Ramos (cell line): ENCODE data around the gene GLT6D1.

ENCODE experiments used
- in situ Hi-C: fragments of 300-500 bp; cut with MboI; formaldehyde crosslinking; loops from one replicate; pipeline ENCODE4 v1.14.3; 2022; ENCODE audit warnings: low sequenced_read_pairs; ENCODE audit not compliant: unreplicated experiment

Gene GLT6D1

GRCh38 chr9:135632841-135633240 is 6.5 kb downstream of the GLT6D1 start:
- in situ Hi-C loops = no loop called here

- in situ Hi-C loops = no loop called here
These were observed 15.1 kb downstream of the GLT6D1 start for GRCh38 chr9:135624282-135624681.

GRCh38 chr9:135622415-135623020 is 16.8 kb downstream of the GLT6D1 start:
- in situ Hi-C loops = no loop called here

GRCh38 chr9:135620558-135620957 is 18.8 kb downstream of the GLT6D1 start:
- in situ Hi-C loops = no loop called here

- in situ Hi-C loops = no loop called here
These were observed 19.8 kb downstream of the GLT6D1 start for GRCh38 chr9:135619599-135619886.

GRCh38 chr9:135618866-135619598 is 20.3 kb downstream of the GLT6D1 start:
- in situ Hi-C loops = no loop called here

- in situ Hi-C loops = no loop called here
These were observed 21.3 kb downstream of the GLT6D1 start for GRCh38 chr9:135617991-135618411.

- in situ Hi-C loops = no loop called here
These were observed 21.8 kb downstream of the GLT6D1 start for GRCh38 chr9:135617538-135617900.

GRCh38 chr9:135616619-135617537 is 22.5 kb downstream of the GLT6D1 start:
- in situ Hi-C loops = no loop called here

GRCh38 chr9:135615666-135616618 is 23.4 kb downstream of the GLT6D1 start:
- in situ Hi-C loops = no loop called here

- in situ Hi-C loops = no loop called here
These were observed 24.3 kb downstream of the GLT6D1 start for GRCh38 chr9:135614821-135615665.

- in situ Hi-C loops = no loop called here
These were observed 25.2 kb downstream of the GLT6D1 start for GRCh38 chr9:135613946-135614805.

GRCh38 chr9:135612981-135613910 is 26.1 kb downstream of the GLT6D1 start:
- in situ Hi-C loops = no loop called here

GRCh38 chr9:135612437-135612836 is 26.9 kb downstream of the GLT6D1 start:
- in situ Hi-C loops = no loop called here

- in situ Hi-C loops = no loop called here
These were observed 27.5 kb downstream of the GLT6D1 start for GRCh38 chr9:135611875-135612209.

GRCh38 chr9:135611142-135611874 is 28.0 kb downstream of the GLT6D1 start:
- in situ Hi-C loops = no loop called here
